ENCODE results near the gene ANGPT4. TPM values are rescaled to one million over a fixed set of nuclear protein-coding genes. Genes with fewer than 3 reads are reported as not detected.

Gene ANGPT4
- total RNA-seq, 2 donors from 2014 or later: 0.24 to 1.1 TPM

- intact Hi-C loops (cut with DNase I): no loop called here
- DNase-seq (ENCODE audit: low spot score): peak; percentile 83
Measured at GRCh38 chr20:884983-885952, 30.9 kb downstream of the ANGPT4 start.

GRCh38 chr20:881783-882144 lies 34.4 kb downstream of the ANGPT4 start:
- peak; percentile 24 for DNase-seq (ENCODE audit: low spot score)
- intact Hi-C loops (cut with DNase I): no loop called here

GRCh38 chr20:881051-881782 lies 34.9 kb downstream of the ANGPT4 start:
- DNase-seq (ENCODE audit: low spot score): peak; percentile 58
- intact Hi-C loops (cut with DNase I): no loop called here

GRCh38 chr20:879626-880025 lies 36.5 kb downstream of the ANGPT4 start:
- intact Hi-C loops (cut with DNase I): no loop called here
- peak; percentile 62 for DNase-seq (ENCODE audit: low spot score)

- DNase-seq (ENCODE audit: low spot score): peak; percentile 61
- intact Hi-C loops (cut with DNase I): no loop called here
Measured at GRCh38 chr20:878511-879307, 37.4 kb downstream of the ANGPT4 start.

GRCh38 chr20:877814-878213 lies 38.3 kb downstream of the ANGPT4 start:
- intact Hi-C loops (cut with DNase I): no loop called here
- peak; percentile 43 for DNase-seq (ENCODE audit: low spot score)

GRCh38 chr20:875115-875514 lies 41.0 kb downstream of the ANGPT4 start:
- DNase-seq (ENCODE audit: low spot score): peak; percentile 51
- intact Hi-C loops (cut with DNase I): no loop called here

GRCh38 chr20:873875-874607 lies 42.1 kb downstream of the ANGPT4 start:
- peak; percentile 52 for DNase-seq (ENCODE audit: low spot score)
- intact Hi-C loops (cut with DNase I): no loop called here

- intact Hi-C loops (cut with DNase I): no loop called here
Measured at GRCh38 chr20:872855-873520, 43.1 kb downstream of the ANGPT4 start.

GRCh38 chr20:871948-872347 lies 44.2 kb downstream of the ANGPT4 start:
- intact Hi-C loops (cut with DNase I): no loop called here
- DNase-seq (ENCODE audit: low spot score): no peak

More at GRCh38 chr20:872855-873520, 43.1 kb downstream of the ANGPT4 start:
- peak; percentile 78 for DNase-seq (ENCODE audit: low spot score)

GRCh38 chr20:871436-871835 lies 44.7 kb downstream of the ANGPT4 start:
- intact Hi-C loops (cut with DNase I): no loop called here
- no peak for DNase-seq (ENCODE audit: low spot score)

- intact Hi-C loops (cut with DNase I): no loop called here
- DNase-seq (ENCODE audit: low spot score): peak; percentile 20
Measured at GRCh38 chr20:870758-871157, 45.4 kb downstream of the ANGPT4 start.

GRCh38 chr20:869606-870005 lies 46.5 kb downstream of the ANGPT4 start:
- DNase-seq (ENCODE audit: low spot score): peak; percentile 45
- intact Hi-C loops (cut with DNase I): no loop called here

- intact Hi-C loops (cut with DNase I): no loop called here
- DNase-seq (ENCODE audit: low spot score): peak; percentile 24
Measured at GRCh38 chr20:868279-868678, 47.9 kb downstream of the ANGPT4 start.

- intact Hi-C loops (cut with DNase I): no loop called here
- peak; percentile 20 for DNase-seq (ENCODE audit: low spot score)
Measured at GRCh38 chr20:865440-865839, 50.7 kb downstream of the ANGPT4 start.

- intact Hi-C loops (cut with DNase I): no loop called here
- DNase-seq (ENCODE audit: low spot score): peak; percentile 7
Measured at GRCh38 chr20:860891-861290, 55.2 kb downstream of the ANGPT4 start.

- peak; percentile 29 for DNase-seq (ENCODE audit: low spot score)
- intact Hi-C loops (cut with DNase I): no loop called here
Measured at GRCh38 chr20:859751-860231, 56.3 kb downstream of the ANGPT4 start.

- intact Hi-C loops (cut with DNase I): no loop called here
- no peak for DNase-seq (ENCODE audit: low spot score)
Measured at GRCh38 chr20:858011-858410, 58.1 kb downstream of the ANGPT4 start.
